Psoas muscle (tissue), 8 donors: ENCODE measurements around the gene TYW5. TPM values are rescaled to one million over a fixed set of nuclear protein-coding genes. Genes with fewer than 3 reads are reported as not detected.

ENCODE experiments used
- ATAC-seq, 4 donors: fragments of 200-7000 bp; cut with Tn5 transposase; one replicate each; pipeline ENCODE4 v1.9.1; 2020; ENCODE audit warnings: moderate library complexity in 3 of 4, mild to moderate bottlenecking in 2 of 4
- DNase-seq, 2 donors: peaks; one replicate each; pipeline ENCODE4 v3.0.0-alpha.2; 2020
- H3K27ac ChIP-seq: fragments of 200-600 bp; one replicate; pipeline ENCODE4 v1.8.0; 2022
- H3K27me3 ChIP-seq, 3 donors: fragments of 200-600 bp in 1 of 3; one replicate each; pipeline versions ENCODE4 v1.6.1 to v1.8.0; 2013 to 2022; ENCODE audit warnings: low read length in 2 of 3, mild to moderate bottlenecking in 2 of 3, moderate library complexity in 1 of 3; ENCODE audit not compliant: insufficient read depth in 3 of 3
- H3K36me3 ChIP-seq, 2 donors: fragments of 200-600 bp in 1 of 2; one replicate each; pipeline versions ENCODE4 v1.6.1 to v1.8.0; 2013 to 2022; ENCODE audit warnings: low read depth in 1 of 2, mild to moderate bottlenecking in 1 of 2, moderate library complexity in 1 of 2; ENCODE audit not compliant: insufficient read depth in 1 of 2
- H3K4me1 ChIP-seq: fragments of 200-600 bp; one replicate; pipeline ENCODE4 v1.8.0; 2022
- H3K4me3 ChIP-seq: fragments of 200-600 bp; one replicate; pipeline ENCODE4 v1.8.0; 2022; ENCODE audit warnings: mild to moderate bottlenecking
- H3K9me3 ChIP-seq: fragments of 200-600 bp; one replicate; pipeline ENCODE4 v1.8.0; 2022
- WGBS, 3 donors: extraction: QIAGEN DNeasy Blood & Tissue Kit; methylation state at CpG; one replicate each; pipeline versions ENCODE4 v1.1.6 to v1.1.7; 2013; 5-methylcytosine and 5-hydroxymethylcytosine counted together
- intact Hi-C, 2 donors: fragments of 100-400 bp; cut with DNase I; formaldehyde crosslinking; loops; one replicate each; pipeline versions ENCODE4 v1.11.0 to v1.14.2; 2022
- polyA plus RNA-seq, 3 donors: library from polyadenylated mRNA; stranded (reverse); fragments of 200-250 nt; gene quantifications; one replicate each; pipeline ENCODE4 v1.2.3, GENCODE V29; 2013
- total RNA-seq, 4 donors: library from RNA; stranded (reverse); fragmentation: NEBNext Ultra II Directional in 2 of 4; extraction: Animal tissue kit (Norgen Biotek cat#: 25700) in 2 of 4; gene quantifications; one replicate each; pipeline versions ENCODE4 v1.2.1 to v1.2.4, GENCODE V29; 2021 to 2023
- TF ChIP-seq, protein P1 (sequence below): fragments of 200-600 bp; IDR thresholded peaks from one replicate; pipeline ENCODE4 v1.8.0; 2022; ENCODE audit warnings: antibody characterized with exemption
- donor health status: healthy with polysubstance abuse.
- donor health status: DM: no; HTN: no; CAD: no; lungs with moderate emphysema.
- donor health status: Bipolar disorder and iron deficiency.
- donor health status: healthy.
- donor health status: DM: yes; HTN: yes; CAD: no.
- donor health status: DM: no; HTN: no; CAD: no.
- donor health status: DM: no; HTN: no; CAD: no.
- donor health status: DM: yes; HTN: yes; CAD: no.

Gene TYW5
- total and polyA plus RNA-seq, 7 donors, result 2.3 to 6.0 (median 3.3) TPM

DNA sequence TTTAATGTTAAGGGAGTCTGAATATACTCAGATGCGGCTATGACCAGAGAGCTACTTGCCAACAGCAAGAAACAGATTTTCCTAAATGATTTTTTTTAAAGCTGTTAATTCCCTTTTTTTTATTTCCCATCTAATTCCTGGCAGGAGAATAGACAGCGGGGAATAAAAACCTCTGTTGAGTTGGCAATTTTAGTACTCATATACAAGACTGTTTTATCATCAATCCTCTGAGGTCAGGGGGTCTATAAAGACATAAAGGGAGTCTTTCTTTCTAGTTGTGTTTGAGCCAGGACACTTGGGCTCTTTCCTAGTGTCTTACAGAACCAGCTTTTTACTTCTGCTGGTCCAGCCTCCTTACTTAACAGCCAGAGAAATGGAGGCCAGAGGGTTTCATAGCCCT is 29.5 kb upstream of the TYW5 start:
- intact Hi-C loops, result loop anchor here (10.0 kb wide), 2 partner anchors 320 to 2000 kb away; partner anchors contain the start of gene SPATS2L (in 1 of the 2)

DNA sequence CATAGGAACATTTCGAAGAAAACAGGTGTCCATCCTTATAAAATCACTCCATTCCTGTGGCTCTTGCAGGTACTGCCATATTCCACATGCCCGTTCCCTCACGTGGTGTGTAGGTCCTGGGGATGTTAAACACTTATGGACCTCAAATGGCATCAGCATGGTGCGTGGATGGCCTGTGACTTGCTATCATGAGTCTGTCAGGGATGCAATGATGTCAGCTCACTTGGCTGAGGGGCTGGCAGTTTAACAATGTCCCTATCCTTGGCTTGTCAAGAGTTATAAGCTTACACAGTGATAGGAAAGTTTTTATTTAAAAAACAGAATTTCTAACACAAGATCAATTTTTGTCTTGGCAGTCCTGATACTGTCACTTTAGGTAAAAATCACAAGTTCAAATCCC is 28.9 kb upstream of the TYW5 start:
- intact Hi-C loops, result loop anchor here (10.0 kb wide), 2 partner anchors 321 to 2001 kb away; partner anchors contain the start of gene SPATS2L (in 1 of the 2)
- TF ChIP-seq, protein P1, sequence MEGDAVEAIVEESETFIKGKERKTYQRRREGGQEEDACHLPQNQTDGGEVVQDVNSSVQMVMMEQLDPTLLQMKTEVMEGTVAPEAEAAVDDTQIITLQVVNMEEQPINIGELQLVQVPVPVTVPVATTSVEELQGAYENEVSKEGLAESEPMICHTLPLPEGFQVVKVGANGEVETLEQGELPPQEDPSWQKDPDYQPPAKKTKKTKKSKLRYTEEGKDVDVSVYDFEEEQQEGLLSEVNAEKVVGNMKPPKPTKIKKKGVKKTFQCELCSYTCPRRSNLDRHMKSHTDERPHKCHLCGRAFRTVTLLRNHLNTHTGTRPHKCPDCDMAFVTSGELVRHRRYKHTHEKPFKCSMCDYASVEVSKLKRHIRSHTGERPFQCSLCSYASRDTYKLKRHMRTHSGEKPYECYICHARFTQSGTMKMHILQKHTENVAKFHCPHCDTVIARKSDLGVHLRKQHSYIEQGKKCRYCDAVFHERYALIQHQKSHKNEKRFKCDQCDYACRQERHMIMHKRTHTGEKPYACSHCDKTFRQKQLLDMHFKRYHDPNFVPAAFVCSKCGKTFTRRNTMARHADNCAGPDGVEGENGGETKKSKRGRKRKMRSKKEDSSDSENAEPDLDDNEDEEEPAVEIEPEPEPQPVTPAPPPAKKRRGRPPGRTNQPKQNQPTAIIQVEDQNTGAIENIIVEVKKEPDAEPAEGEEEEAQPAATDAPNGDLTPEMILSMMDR, result no peak
- no peaks in the 10 kb centered on the region for H3K4me1 ChIP-seq
- H3K27ac ChIP-seq, result no peak overlapping the region
- no peak overlapping the region for H3K4me3 ChIP-seq
- WGBS, 3 donors, result 65 to 93% (median 80%) methylated on average over 4 of the region's 4 CpGs
- no peaks in the 10 kb centered on the region for H3K9me3 ChIP-seq
- DNase-seq, result no peak
- H3K36me3 ChIP-seq, result no peaks in the 10 kb centered on the region
- no peak for ATAC-seq
- no peaks in the 10 kb centered on the region for H3K27me3 ChIP-seq

More for the DNA sequence above, 29.5 kb upstream of the TYW5 start:
- Histone ChIP-seq H3K27me3 (no peaks in the 10 kb centered on the region), H3K36me3 (no peaks in the 10 kb centered on the region), H3K4me1 (no peaks in the 10 kb centered on the region), H3K4me3 (no peak overlapping the region), H3K9me3 (no peaks in the 10 kb centered on the region), H3K27ac (no peak overlapping the region)
- ATAC-seq (no peak), DNase-seq (no peak)
- 60 to 63% (median 62%) methylated on average over 2 of the region's 2 CpGs for WGBS, 3 donors
- TF ChIP-seq, protein P1, result no peak

DNA sequence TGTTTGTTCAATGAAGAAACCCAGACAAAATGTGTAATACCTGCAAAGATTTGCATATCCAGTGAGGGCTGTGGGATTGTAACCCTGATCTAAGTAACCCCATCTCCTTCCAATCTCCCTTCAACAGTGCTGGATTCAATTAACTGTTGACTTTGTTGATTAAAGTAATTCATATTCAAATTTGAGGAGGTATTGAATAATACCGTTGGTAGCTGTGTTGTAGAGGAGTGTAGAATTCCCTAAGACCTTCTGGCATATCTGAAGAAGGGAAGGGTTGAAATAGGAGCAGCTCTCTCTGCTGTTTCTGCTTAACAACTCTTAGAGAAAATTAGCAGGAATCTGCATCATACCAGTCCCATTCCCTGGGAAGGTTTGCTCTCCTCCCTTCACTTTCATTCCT is 28.2 kb upstream of the TYW5 start:
- H3K27ac ChIP-seq, result no peak overlapping the region
- intact Hi-C loops, result loop anchor here (10.0 kb wide), 2 partner anchors 321 to 2001 kb away; partner anchors contain the start of gene SPATS2L (in 1 of the 2)
- no peaks in the 10 kb centered on the region for H3K9me3 ChIP-seq
- WGBS, 3 donors, result 33 to 55% (median 43%) methylated on average over 1 of the region's 1 CpG
- no peaks in the 10 kb centered on the region for H3K36me3 ChIP-seq
- TF ChIP-seq, protein P1, result no peak
- H3K4me1 ChIP-seq, result no peaks in the 10 kb centered on the region
- ATAC-seq (no peak), DNase-seq (no peak)
- no peaks in the 10 kb centered on the region for H3K27me3 ChIP-seq
- H3K4me3 ChIP-seq, result no peak overlapping the region

DNA sequence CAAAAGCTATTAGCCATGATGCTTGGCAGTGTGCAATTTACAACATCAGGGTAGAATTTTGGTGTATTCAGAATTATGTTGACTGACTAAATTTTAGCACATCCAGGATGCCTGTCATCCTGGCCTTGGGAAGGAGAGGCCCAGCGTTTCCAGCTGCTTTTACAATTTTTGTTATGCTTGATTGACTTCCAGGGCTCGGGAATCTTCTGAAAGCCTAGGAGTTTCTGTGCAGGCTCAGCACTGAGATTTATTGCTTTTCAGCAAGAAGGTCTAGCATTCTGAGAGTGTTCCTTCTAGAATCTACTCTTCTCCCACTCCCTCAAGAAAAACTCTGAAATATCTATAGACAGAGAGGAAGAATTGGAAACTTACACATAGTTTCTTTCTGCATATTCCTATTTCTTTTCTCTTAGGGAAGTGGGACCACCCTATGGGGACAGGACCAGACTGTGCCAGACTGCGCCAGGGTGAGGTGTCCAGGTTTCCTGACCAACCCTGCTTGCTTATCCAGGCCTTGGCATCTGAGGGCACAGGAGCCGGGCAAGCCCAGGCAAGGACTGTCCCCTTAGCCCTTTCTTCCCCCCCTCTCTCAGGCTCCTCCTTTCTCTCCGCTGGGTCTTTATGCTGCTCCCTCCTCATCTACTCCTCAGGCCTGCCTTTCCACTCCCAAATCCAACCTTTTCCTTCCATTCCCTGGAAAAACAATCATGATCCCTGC is 27.0 kb upstream of the TYW5 start:
- H3K4me3 ChIP-seq, result no peak overlapping the region
- intact Hi-C loops, result loop anchor here (10.0 kb wide), 2 partner anchors 323 to 2003 kb away; partner anchors contain the start of gene SPATS2L (in 1 of the 2)
- WGBS, 3 donors, result 68 to 76% (median 70%) methylated on average over 5 of the region's 5 CpGs
- ATAC-seq (no peak), DNase-seq (peak in 1 of 2 donors; percentile 35)
- H3K9me3 ChIP-seq, result no peaks in the 10 kb centered on the region
- H3K4me1 ChIP-seq, result no peaks in the 10 kb centered on the region
- H3K36me3 ChIP-seq, result no peaks in the 10 kb centered on the region
- H3K27ac ChIP-seq, result no peak overlapping the region
- H3K27me3 ChIP-seq, result no peaks in the 10 kb centered on the region
- TF ChIP-seq, protein P1, result no peak
